ENCODE data around the gene BHLHE23. TPM values are rescaled to one million over a fixed set of nuclear protein-coding genes. Genes with fewer than 3 reads are reported as not detected.

Gene BHLHE23
- total RNA-seq, 1 donor from 2014 or later = not detected

DNA sequence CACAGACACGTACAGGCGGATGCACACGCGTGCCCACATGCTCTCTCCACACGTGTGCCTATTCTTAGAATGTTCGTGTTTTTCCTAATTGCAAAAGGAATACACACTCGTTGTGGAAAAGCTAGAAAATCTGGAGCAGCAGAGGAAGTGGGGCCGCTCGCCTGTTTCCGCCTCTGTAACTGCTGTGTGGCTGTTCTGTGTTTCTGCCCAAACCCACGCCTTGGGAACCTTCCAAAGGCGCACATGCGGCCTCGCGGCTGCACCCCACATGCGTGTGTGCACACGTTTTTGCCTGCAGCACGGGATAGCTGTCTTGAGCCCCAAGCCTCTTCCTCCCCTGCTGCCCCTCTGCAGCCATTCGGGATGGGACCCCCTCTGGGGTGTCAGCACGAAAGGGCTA lies 42.1 kb downstream of the BHLHE23 start:
- no peaks in the 10 kb centered on the region for H3K4me1 Mint-ChIP-seq (ENCODE audit: unreplicated experiment)
- no peaks in the 10 kb centered on the region for H3K36me3 Mint-ChIP-seq
- H3K9me3 Mint-ChIP-seq = no peaks in the 10 kb centered on the region
- H3K27ac Mint-ChIP-seq = no peak overlapping the region
- no peak for DNase-seq (ENCODE audit: extremely low spot score, unreplicated experiment)
- no peak overlapping the region for H3K4me3 Mint-ChIP-seq
- peaks cover 5% of the 10 kb centered on the region for H3K27me3 Mint-ChIP-seq
- TF ChIP-seq, protein P1, sequence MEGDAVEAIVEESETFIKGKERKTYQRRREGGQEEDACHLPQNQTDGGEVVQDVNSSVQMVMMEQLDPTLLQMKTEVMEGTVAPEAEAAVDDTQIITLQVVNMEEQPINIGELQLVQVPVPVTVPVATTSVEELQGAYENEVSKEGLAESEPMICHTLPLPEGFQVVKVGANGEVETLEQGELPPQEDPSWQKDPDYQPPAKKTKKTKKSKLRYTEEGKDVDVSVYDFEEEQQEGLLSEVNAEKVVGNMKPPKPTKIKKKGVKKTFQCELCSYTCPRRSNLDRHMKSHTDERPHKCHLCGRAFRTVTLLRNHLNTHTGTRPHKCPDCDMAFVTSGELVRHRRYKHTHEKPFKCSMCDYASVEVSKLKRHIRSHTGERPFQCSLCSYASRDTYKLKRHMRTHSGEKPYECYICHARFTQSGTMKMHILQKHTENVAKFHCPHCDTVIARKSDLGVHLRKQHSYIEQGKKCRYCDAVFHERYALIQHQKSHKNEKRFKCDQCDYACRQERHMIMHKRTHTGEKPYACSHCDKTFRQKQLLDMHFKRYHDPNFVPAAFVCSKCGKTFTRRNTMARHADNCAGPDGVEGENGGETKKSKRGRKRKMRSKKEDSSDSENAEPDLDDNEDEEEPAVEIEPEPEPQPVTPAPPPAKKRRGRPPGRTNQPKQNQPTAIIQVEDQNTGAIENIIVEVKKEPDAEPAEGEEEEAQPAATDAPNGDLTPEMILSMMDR (conservative IDR thresholded peaks at IDR 0.05) = no peak

DNA sequence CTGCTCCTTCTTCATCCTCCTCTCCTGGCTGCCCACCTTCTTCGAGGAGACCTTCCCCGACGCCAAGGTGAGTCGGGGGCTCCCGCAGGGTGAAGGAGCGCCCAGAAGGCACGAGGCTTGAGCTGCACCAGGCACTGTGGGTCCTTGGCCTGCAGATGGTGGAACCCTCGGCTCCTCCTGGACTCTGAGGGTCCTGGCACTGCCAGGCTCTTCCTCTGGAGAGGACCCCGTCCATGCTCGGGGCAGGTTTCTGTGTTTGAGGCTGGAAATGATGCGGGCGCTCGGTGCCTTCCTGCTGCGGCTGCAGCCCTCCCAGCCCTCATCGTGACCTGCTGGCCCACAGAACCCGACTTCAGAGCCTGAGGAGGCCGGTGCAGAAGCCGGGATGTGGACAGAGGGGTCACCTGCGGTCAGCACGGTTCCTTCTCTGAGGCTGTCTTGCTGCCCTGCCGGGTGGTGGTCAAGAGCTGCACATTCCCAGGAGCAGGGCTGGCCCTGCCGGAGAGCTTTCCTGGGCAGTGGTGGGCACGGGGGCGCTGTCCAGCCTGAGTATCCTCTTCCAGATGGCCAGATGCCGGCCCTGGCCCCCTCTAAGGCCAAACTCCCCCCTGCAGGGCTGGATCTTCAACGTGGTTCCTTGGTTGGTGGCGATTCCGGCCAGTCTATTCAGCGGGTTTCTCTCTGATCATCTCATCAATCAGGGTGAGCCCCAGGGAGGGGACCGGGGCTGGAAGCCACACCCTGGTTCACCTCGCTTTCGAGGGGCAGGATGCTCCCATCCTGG lies 43.0 kb downstream of the BHLHE23 start:
- TF ChIP-seq, protein P1 (conservative IDR thresholded peaks at IDR 0.05) = no peak
- Mint-ChIP-seq H3K4me3 (no peak overlapping the region), H3K9me3 (no peaks in the 10 kb centered on the region), H3K36me3 (no peaks in the 10 kb centered on the region), H3K27me3 (no peaks in the 10 kb centered on the region), H3K4me1 (ENCODE audit: unreplicated experiment) (no peaks in the 10 kb centered on the region), H3K27ac (no peak overlapping the region)
- DNase-seq (ENCODE audit: extremely low spot score, unreplicated experiment) = no peak

DNA sequence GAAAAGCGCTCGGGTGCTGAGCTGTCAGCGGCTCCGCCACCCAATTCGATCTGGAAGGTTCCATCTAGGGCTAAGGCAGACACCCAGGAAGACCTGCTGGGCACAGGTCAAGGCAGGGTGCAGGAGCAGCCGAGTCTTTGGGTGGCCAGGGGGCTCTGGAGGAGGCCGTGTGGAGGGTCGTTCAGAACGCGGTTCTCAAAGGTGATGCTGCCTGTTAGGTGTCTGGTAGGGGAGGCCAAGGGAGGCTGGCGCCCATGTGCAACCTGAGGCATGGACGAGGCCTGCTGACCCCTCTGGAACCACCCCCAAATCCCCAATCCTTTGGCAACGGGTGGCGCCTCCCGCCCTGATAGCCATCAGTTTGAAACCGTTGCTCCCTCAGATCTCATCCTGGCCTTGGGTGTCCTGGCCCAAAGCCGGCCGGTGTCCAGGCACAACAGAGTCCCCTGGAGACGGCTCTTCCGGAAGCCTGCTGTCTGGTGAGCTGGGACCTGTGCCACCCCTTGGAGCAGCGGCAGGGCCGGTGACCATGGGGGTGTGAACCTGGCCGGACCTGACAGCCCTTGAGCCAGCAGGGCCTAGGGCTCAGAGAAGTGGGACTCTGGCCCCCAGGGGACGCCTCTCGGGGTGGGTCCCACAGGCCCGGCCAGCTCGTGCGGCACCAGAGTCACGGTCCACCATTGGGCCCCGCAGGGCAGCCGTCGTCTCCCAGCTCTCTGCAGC lies 43.7 kb downstream of the BHLHE23 start:
- H3K27me3 Mint-ChIP-seq = no peaks in the 10 kb centered on the region
- no peak overlapping the region for H3K27ac Mint-ChIP-seq

DNA sequence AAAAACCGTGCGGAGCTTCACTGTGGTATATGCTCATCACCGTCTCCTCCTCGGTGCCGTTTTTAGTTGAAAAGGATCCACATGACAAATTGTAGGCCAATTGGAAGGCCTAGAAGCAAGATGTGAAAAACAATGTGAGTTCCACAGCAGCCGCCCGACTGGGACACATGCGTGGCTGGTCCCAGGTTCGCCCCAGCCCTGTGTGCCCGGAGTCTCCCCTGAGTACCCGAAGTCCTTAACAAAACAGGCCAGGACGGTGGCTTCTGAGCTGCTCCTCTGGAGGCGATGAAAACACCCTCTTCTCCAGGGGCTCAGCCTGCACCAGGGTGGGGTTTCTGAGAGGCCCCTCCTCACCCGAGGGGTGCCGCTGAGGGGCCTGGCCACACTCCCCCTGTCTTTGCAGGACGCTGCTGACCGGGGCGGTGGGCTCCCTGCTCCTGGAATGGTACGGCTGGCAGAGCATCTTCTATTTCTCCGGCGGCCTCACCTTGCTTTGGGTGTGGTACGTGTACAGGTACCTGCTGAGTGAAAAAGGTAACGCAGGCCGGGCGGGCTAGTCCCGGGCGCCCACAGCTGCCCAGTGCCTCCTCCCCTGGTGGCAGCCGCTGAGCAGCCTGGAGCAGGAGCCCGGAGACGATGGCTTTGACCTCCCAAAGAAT lies 44.4 kb downstream of the BHLHE23 start:
- TF ChIP-seq, protein P1 (conservative IDR thresholded peaks at IDR 0.05) = no peak
- H3K4me3 Mint-ChIP-seq = no peak overlapping the region
- H3K27ac Mint-ChIP-seq = no peak overlapping the region
- H3K36me3 Mint-ChIP-seq = no peaks in the 10 kb centered on the region
- no peaks in the 10 kb centered on the region for H3K9me3 Mint-ChIP-seq
- DNase-seq (ENCODE audit: extremely low spot score, unreplicated experiment) = no peak
- no peaks in the 10 kb centered on the region for H3K4me1 Mint-ChIP-seq (ENCODE audit: unreplicated experiment)
- no peaks in the 10 kb centered on the region for H3K27me3 Mint-ChIP-seq

More for the DNA sequence above, 43.7 kb downstream of the BHLHE23 start:
- TF ChIP-seq, protein P1 (conservative IDR thresholded peaks at IDR 0.05) = no peak
- H3K9me3 Mint-ChIP-seq = no peaks in the 10 kb centered on the region
- no peak for DNase-seq (ENCODE audit: extremely low spot score, unreplicated experiment)
- H3K4me3 Mint-ChIP-seq = no peak overlapping the region
- no peaks in the 10 kb centered on the region for H3K4me1 Mint-ChIP-seq (ENCODE audit: unreplicated experiment)
- H3K36me3 Mint-ChIP-seq = no peaks in the 10 kb centered on the region

DNA sequence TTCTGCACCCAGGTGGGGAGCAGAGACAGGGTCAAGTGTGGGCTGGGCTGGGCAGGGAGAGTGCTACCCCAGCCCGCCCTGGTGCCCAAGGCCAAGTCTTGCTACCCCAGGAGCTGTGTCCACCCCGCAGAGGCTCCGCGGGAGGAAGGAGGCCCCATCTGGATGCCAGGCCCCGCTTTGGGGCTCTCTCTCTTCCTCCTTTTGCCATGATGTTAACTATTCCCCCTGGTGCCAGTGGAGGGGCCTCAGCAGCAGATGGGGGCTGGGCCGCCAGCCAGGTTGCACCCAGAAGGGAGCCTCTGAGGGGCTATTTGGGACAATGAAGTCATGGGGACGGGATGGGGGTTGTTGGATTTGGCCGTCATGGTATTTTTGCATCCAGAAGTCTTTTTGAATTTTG lies 45.0 kb downstream of the BHLHE23 start:
- Mint-ChIP-seq H3K36me3 (no peaks in the 10 kb centered on the region), H3K4me3 (no peak overlapping the region), H3K9me3 (no peaks in the 10 kb centered on the region), H3K27me3 (no peaks in the 10 kb centered on the region), H3K27ac (no peak overlapping the region), H3K4me1 (ENCODE audit: unreplicated experiment) (no peaks in the 10 kb centered on the region)
- DNase-seq (ENCODE audit: extremely low spot score, unreplicated experiment) = no peak
- TF ChIP-seq, protein P1 (conservative IDR thresholded peaks at IDR 0.05) = no peak
